Type B pancreatic cell (in vitro differentiated cells): ENCODE results near the gene TOR1AIP2. TPM values are rescaled to one million over a fixed set of nuclear protein-coding genes. Genes with fewer than 3 reads are reported as not detected.

Experiments
- DNase-seq: peaks from one replicate; pipeline ENCODE4 v3.0.0; 2021; ENCODE audit warnings: mixed read lengths; ENCODE audit not compliant: unreplicated experiment; ENCODE audit errors: extremely low spot score
- H3K27ac Mint-ChIP-seq: 2 replicates; pipeline ENCODE4 v1.8.0; 2021; ENCODE audit warnings: mild to moderate bottlenecking, mixed read lengths
- H3K27me3 Mint-ChIP-seq: 2 replicates; pipeline ENCODE4 v1.8.0; 2021; ENCODE audit warnings: mixed read lengths
- H3K36me3 Mint-ChIP-seq: 2 replicates; pipeline ENCODE4 v1.8.0; 2021; ENCODE audit warnings: mixed read lengths
- H3K4me1 Mint-ChIP-seq: one replicate; pipeline ENCODE4 v1.8.0; 2021; ENCODE audit warnings: mixed read lengths; ENCODE audit not compliant: unreplicated experiment
- H3K4me3 Mint-ChIP-seq: 2 replicates; pipeline ENCODE4 v1.8.0; 2021; ENCODE audit warnings: mild to moderate bottlenecking, mixed read lengths
- H3K9me3 Mint-ChIP-seq: 2 replicates; pipeline ENCODE4 v1.8.0; 2021; ENCODE audit warnings: mixed read lengths
- long read RNA-seq: library from polyadenylated mRNA; unstranded; transcript quantifications from one replicate; pipeline ENCODE4 v2.0.0, GENCODE V29; 2020
- total RNA-seq: library from RNA; stranded (reverse); gene quantifications from 2 replicates; pipeline ENCODE4 v1.2.1, GENCODE V29; 2021; ENCODE audit warnings: low replicate concordance
- TF ChIP-seq, protein P1 (sequence below): fragments of 200-600 bp; sonication (generic); conservative IDR thresholded peaks from 2 replicates; pipeline ENCODE4 v1.5.0; 2021; ENCODE audit warnings: antibody characterized with exemption, mild to moderate bottlenecking

Gene TOR1AIP2
- 90.6 and 124 TPM in 2 replicates for total RNA-seq
- long read RNA-seq, full-length matches to known transcripts = 28 of 88 reads
- long read RNA-seq, partial matches to known transcripts = 38 of 88 reads
- long read RNA-seq, other reads (novel, unspliced or antisense) = 22 of 88 reads

- Mint-ChIP-seq H3K27ac (peak within 1 kb of the TSS; percentile 96), H3K9me3 (no peaks in the 10 kb centered on the region), H3K4me1 (peaks cover 38% of the 10 kb centered on the region), H3K36me3 (peaks cover 24% of the 10 kb centered on the region), H3K27me3 (no peaks in the 10 kb centered on the region), H3K4me3 (peak within 1 kb of the TSS; percentile 99)
- DNase-seq = peak; percentile 85
- TF ChIP-seq, protein P1, sequence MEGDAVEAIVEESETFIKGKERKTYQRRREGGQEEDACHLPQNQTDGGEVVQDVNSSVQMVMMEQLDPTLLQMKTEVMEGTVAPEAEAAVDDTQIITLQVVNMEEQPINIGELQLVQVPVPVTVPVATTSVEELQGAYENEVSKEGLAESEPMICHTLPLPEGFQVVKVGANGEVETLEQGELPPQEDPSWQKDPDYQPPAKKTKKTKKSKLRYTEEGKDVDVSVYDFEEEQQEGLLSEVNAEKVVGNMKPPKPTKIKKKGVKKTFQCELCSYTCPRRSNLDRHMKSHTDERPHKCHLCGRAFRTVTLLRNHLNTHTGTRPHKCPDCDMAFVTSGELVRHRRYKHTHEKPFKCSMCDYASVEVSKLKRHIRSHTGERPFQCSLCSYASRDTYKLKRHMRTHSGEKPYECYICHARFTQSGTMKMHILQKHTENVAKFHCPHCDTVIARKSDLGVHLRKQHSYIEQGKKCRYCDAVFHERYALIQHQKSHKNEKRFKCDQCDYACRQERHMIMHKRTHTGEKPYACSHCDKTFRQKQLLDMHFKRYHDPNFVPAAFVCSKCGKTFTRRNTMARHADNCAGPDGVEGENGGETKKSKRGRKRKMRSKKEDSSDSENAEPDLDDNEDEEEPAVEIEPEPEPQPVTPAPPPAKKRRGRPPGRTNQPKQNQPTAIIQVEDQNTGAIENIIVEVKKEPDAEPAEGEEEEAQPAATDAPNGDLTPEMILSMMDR = no peak
These were observed at the start of gene TOR1AIP2 for GRCh38 chr1:179877586-179878265. TSS of gene TOR1AIP2 (minus strand) at chr1:179877803. CDS start at chr1:179852665, 25,138 bp downstream.

GRCh38 chr1:179926850-179927205, 49.2 kb upstream of the TOR1AIP2 start:
- TF ChIP-seq, protein P1 = no peak
- H3K27me3 Mint-ChIP-seq = no peaks in the 10 kb centered on the region

GRCh38 chr1:179925922-179926849, 48.6 kb upstream of the TOR1AIP2 start:
- no peak overlapping the region for H3K27ac Mint-ChIP-seq
- DNase-seq = no peak
- H3K9me3 Mint-ChIP-seq = no peaks in the 10 kb centered on the region
- no peak overlapping the region for H3K4me3 Mint-ChIP-seq
- H3K27me3 Mint-ChIP-seq = no peaks in the 10 kb centered on the region
- H3K36me3 Mint-ChIP-seq = no peaks in the 10 kb centered on the region
- H3K4me1 Mint-ChIP-seq = peaks cover 20% of the 10 kb centered on the region
- TF ChIP-seq, protein P1 = no peak

More at GRCh38 chr1:179926850-179927205, 49.2 kb upstream of the TOR1AIP2 start:
- DNase-seq = no peak
- Mint-ChIP-seq H3K27ac (no peak overlapping the region), H3K4me3 (no peak overlapping the region), H3K36me3 (no peaks in the 10 kb centered on the region), H3K4me1 (peaks cover 13% of the 10 kb centered on the region), H3K9me3 (no peaks in the 10 kb centered on the region)

DNA sequence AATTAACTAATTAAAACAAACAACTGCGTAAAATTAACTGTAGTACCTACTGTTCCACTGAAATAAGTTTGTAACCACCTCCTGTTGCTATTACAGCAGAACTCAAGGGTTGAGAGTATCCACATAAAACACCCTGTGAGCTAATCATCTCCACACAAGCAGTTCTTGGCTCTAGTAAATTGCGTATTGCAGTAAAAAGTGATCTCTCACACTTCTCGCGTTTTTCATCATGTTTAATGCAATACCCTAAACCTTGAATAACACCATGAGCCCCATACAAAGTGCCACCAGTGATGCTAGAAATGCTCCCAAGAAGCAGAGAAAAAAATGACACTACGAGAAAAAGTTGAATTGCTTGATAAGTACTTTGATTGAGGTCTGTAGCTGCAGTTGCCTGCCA, 47.7 kb upstream of the TOR1AIP2 start:
- no peak overlapping the region for H3K27ac Mint-ChIP-seq

GRCh38 chr1:179924268-179924667, 46.7 kb upstream of the TOR1AIP2 start:
- Mint-ChIP-seq H3K9me3 (no peaks in the 10 kb centered on the region), H3K4me1 (peaks cover 10% of the 10 kb centered on the region), H3K4me3 (no peak overlapping the region), H3K27me3 (no peaks in the 10 kb centered on the region), H3K36me3 (peaks cover 5% of the 10 kb centered on the region), H3K27ac (no peak overlapping the region)
- TF ChIP-seq, protein P1 = no peak
- DNase-seq = no peak

More for the DNA sequence above, 47.7 kb upstream of the TOR1AIP2 start:
- Mint-ChIP-seq H3K9me3 (no peaks in the 10 kb centered on the region), H3K4me1 (peaks cover 14% of the 10 kb centered on the region), H3K27me3 (no peaks in the 10 kb centered on the region), H3K4me3 (no peak overlapping the region), H3K36me3 (no peaks in the 10 kb centered on the region)
- TF ChIP-seq, protein P1 = no peak
- DNase-seq = no peak
